GM21423 (cell line): ENCODE data around the gene RAB44.
"Not testable (repeated sequence)": the region's sequence is repeated elsewhere in the genome, so short reads cannot be mapped to it uniquely, and the experiment has no call there.

ENCODE experiments used
- ATAC-seq: cut with Tn5 transposase; IDR thresholded peaks from one replicate; pipeline ENCODE4 v1.9.1; 2021; ENCODE audit warnings: mild to moderate bottlenecking, moderate library complexity; ENCODE audit not compliant: unreplicated experiment

The RAB44 gene

GRCh38 chr6:36703982-36704381 is 6.4 kb downstream of the RAB44 start:
- ATAC-seq = no peak

DNA sequence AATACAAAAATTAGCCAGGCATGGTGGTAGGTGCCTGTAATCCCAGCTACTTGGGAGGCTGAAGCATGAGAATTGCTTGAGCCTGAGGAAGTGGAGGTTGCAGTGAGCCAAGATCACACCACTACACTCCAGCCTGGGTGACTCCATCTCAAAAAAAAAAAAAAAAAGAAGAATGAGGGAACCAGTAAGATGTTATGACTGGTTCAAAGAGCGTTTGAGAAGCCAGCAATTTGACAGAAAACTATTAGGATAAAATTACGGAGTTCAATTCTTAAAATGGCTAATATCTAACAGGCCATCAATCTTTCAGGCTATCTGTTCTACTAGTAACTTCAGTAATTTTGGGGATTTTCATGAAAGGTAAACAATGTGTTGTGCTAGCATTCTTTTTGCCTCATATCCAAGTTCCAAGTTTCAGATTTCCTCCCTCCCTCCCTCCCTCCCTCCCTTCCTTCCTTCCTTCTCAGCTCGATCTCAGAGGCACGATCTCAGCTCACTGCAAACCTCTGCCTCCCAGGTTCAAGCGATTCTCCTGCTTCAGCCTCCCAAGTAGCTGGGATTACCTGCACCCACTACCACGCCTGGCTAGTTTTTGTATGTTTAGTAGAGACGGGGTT is 7.4 kb downstream of the RAB44 start:
- ATAC-seq = not testable (repeated sequence)

- no peak for ATAC-seq
Observed at GRCh38 chr6:36706339-36706738, 8.7 kb downstream of the RAB44 start.

GRCh38 chr6:36712816-36713215 is 15.2 kb downstream of the RAB44 start:
- no peak for ATAC-seq

GRCh38 chr6:36713846-36714245 is 16.2 kb downstream of the RAB44 start:
- ATAC-seq = no peak

- ATAC-seq = no peak
Observed at GRCh38 chr6:36714511-36714910, 16.9 kb downstream of the RAB44 start.

GRCh38 chr6:36715469-36715868 is 17.8 kb downstream of the RAB44 start:
- no peak for ATAC-seq

DNA sequence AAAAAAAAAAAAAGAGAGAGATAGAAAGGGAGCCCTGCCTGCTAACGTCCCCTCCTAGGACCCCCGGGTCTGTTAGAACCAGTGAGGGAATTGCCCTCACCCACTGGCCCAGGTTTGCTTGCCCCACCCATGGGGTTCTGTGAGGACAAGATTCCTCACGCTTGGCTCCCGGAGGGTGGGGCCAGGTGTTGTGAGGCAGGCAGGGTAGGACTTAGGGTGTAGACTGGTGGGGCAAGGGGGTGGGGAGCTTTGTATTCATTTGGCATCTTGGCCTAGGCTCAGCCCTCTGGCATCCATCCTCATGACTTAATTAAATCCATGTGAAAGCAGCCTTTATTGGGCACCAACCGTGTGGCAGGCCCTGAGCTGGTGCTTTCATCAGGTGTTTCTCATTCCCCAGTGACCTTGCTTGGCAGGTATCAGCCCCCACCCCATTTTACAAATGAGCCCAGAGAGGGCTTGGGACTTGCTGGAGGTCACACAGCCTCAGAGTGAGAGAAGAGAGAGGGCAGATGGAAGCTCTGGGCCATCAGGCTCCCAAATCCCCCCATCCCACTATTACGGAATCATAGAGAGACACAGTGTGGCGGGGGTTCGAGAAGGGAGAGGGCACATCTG is 19.0 kb downstream of the RAB44 start:
- no peak for ATAC-seq

- no peak for ATAC-seq
Observed at GRCh38 chr6:36717231-36717825, 19.7 kb downstream of the RAB44 start.

GRCh38 chr6:36717871-36718540 is 20.4 kb downstream of the RAB44 start:
- no peak for ATAC-seq

DNA sequence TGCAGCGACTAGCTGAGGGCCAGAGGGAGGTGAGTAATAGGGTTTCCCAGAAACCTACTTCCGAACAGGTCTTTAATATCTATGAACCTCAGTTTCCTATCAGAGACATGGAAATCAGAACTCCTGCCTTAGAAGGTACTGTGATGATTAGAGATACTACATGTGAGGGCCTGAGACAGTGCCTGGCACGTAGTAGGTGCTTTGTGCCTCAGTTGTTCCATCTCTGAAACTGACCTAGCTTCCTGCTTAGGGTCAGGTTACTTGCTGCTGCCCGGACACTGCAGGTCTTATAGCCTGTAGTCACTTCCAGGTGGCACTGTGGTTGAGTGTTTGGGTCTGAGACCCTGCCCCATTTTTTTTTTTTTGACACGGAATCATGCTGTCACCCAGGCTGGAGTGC is 20.9 kb downstream of the RAB44 start:
- ATAC-seq = no peak

- ATAC-seq = no peak
Observed at GRCh38 chr6:36719126-36719525, 21.5 kb downstream of the RAB44 start.

GRCh38 chr6:36720251-36721141 is 22.9 kb downstream of the RAB44 start:
- no peak for ATAC-seq

GRCh38 chr6:36721369-36722140 is 23.9 kb downstream of the RAB44 start:
- ATAC-seq = no peak

GRCh38 chr6:36722365-36722764 is 24.7 kb downstream of the RAB44 start:
- ATAC-seq = no peak

GRCh38 chr6:36722879-36723278 is 25.3 kb downstream of the RAB44 start:
- ATAC-seq = no peak

DNA sequence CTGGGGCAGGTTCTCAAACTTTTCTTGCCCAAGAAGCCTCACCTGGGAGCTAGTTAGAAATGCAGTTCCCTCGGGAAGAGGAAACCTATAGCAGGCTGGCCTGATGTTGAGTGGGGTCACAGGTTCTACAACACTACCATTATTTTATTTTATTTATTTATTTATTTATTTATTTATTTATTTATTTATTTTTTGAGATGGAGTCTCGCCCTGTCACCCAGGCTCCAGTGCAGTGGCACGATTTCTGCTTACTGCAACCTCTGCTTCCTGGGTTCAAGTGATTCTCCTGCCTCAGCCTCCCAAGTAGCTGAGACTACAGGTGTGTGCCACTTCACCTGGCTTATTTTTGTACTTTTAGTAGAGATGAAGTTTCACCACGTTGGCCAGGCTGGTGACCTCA is 26.4 kb downstream of the RAB44 start:
- ATAC-seq = not testable (repeated sequence)

- no peak for ATAC-seq
Observed at GRCh38 chr6:36724514-36725390, 27.1 kb downstream of the RAB44 start.

- no peak for ATAC-seq
Observed at GRCh38 chr6:36725581-36725980, 28.0 kb downstream of the RAB44 start.
